GM21825 (cell line): Measurements from ENCODE around the gene GDPD2.
A peak's percentile ranks its signal among the peaks of the same experiment; 100 is the strongest.

Experiments used
- ATAC-seq: cut with Tn5 transposase; IDR thresholded peaks from one replicate; pipeline ENCODE4 v1.9.1; 2021; ENCODE audit warnings: mild to moderate bottlenecking, moderate library complexity; ENCODE audit not compliant: unreplicated experiment

GDPD2 gene

DNA sequence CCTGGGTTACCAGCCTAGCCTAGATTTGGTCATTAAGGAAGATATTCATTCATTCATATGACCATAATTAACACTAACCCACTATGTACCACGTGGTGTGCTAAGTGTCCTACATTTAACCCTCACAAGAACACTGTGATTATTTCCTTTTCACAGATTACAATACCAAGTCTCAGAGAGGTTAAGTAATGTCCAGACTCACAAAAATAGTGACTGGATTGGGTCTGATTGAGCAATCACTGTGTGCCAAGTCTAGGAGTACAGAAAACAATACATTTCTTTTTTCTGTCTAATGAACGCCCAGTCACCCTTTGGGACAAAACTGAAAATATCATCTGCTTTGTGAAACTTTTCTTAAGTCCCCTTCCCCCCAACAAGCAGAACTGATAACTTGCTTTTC is 13.9 kb downstream of the GDPD2 start:
- ATAC-seq: no peak

- ATAC-seq: no peak
Measured at GRCh38 chrX:70437921-70438665, 15.0 kb downstream of the GDPD2 start.

DNA sequence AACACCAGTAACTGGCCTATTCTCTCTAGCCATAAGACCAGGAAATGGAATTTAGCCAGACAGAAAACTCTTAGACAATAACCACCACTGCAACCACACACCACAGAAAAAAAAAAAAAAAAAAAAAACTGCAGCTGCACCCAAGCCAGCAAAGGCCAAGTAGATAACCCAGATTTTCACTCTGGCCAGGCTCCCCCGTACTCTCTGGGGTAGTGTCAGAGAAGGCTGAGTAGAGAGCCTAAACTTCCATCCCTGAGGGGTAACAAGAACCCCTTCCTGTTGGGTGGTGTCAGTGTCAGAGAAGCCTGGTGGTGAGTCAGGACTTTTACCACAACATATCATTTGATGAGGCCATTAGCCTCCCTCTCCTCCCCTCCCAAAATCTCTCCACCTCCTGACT is 15.9 kb downstream of the GDPD2 start:
- no peak for ATAC-seq

DNA sequence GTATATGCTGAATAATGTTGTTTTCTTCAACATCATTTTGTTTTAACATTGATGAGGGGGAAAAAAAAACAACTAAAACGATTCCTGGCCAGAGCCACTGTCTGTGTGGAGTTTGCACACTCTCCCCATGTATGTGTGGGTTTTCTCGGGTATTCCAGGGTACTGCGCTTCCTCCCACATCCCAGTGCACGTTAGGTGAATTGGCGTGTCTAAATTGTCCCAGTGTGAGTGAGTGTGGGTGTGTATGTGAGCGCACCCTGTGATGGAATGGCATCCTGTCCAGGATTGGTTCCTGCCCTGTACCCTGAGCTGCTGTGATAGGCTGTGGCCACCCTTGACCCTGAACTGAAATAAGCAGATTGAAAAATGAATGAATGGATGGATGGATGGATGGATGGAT is 19.1 kb downstream of the GDPD2 start:
- ATAC-seq: no peak

- no peak for ATAC-seq
Measured at GRCh38 chrX:70444326-70444945, 21.3 kb downstream of the GDPD2 start, which contains the start of gene DLG3. TSS of gene DLG3 (plus strand) at chrX:70444835. CDS start at chrX:70445202, 367 bp downstream.

GRCh38 chrX:70444946-70445656 is 22.0 kb downstream of the GDPD2 start:
- ATAC-seq: no peak

GRCh38 chrX:70445951-70446350 is 22.8 kb downstream of the GDPD2 start:
- no peak for ATAC-seq

GRCh38 chrX:70446380-70447350 is 23.6 kb downstream of the GDPD2 start:
- no peak for ATAC-seq

DNA sequence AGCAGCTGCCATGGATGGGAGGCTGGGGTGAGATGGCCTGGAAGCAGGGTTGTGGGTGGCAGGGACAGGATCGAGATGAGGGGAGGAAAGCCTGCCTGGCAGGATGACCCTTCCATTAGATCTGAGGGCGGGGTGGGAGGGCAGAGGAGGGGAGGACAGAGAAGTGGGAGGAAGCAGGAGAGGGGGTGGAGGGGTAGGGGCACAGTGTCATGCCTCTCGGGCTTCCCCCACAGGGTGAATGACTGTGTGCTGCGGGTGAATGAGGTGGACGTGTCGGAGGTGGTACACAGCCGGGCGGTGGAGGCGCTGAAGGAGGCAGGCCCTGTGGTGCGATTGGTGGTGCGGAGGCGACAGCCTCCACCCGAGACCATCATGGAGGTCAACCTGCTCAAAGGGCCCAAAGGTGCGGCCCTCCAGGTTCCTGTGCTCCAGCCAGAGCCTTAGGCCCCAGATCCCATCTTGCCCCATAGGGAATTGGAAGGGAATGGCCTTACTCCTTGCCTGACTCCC is 26.4 kb downstream of the GDPD2 start:
- no peak for ATAC-seq

DNA sequence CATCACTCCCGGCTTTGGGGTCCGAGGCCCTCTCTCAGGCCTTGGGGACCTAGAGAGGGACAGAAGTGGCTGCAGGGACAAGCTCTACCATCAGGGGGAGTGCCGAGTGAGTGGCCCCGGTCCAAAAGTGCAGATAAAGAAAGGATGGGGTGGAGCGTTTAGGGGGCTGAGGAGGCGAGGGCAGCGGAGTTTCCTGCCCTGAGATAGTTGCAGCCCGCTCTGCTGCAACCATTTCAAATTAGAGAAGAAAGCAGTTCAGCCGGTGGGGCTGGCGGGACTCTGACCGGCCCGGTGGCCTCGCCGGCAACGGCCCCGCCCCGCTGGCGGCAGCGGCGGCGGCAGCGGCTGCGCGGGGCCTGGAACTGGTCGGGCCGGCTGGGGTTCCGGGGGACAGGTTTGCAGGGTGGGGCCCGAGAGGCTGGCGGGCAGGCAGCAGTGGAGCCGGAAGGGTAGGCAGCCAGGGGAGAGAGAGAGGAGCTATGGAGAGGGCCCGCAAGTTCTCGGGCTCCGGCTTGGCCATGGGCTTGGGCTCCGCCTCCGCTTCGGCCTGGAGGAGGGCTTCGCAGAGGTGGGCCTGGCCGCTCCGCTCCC is 29.1 kb downstream of the GDPD2 start:
- peak; percentile 39 for ATAC-seq

GRCh38 chrX:70453024-70453618 is 30.0 kb downstream of the GDPD2 start:
- no peak for ATAC-seq

GRCh38 chrX:70454441-70455365 is 31.6 kb downstream of the GDPD2 start:
- ATAC-seq: peak; percentile 43

DNA sequence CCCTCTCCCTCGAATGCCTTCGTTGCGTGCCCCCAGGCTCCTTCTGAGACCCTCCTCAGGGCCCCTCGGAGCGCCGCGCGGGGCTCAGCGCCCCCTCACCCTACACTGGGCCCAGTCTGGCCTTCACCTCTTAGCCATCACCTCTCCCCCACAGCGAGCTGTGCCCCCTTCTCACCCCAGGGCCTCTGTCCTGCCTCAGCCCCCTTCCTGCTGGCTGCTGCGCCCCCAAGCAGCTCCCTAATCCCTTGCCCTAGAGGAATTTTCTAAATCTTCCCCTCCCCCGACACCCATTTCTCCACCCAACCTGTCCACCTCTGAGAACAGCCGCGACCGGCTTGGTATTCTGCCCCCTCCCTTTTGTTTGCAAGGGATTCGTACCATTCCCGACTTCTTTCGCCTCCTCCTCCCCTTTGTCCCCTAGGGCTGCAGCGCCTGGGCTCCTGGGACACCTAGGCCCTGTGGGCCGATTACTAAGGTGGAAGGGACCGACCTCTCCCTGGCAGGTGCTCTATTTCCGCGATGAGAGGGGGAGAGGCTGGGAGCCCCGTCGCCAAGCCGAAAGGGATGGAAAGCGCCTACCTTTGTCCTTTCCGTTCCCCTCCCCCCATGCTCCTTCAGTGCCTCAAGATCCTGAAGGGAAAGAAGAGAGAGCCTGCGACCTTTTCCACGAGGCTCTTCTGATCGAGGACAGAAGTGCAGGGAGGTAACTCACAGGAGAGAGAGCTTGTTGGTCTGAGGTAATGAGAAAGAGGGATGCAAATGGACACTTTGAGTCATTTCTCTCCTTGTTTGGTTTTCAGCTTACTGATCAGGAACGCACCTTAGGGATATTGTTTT is 32.5 kb downstream of the GDPD2 start:
- ATAC-seq: no peak

- ATAC-seq: no peak
Measured at GRCh38 chrX:70456256-70456655, 33.1 kb downstream of the GDPD2 start.

DNA sequence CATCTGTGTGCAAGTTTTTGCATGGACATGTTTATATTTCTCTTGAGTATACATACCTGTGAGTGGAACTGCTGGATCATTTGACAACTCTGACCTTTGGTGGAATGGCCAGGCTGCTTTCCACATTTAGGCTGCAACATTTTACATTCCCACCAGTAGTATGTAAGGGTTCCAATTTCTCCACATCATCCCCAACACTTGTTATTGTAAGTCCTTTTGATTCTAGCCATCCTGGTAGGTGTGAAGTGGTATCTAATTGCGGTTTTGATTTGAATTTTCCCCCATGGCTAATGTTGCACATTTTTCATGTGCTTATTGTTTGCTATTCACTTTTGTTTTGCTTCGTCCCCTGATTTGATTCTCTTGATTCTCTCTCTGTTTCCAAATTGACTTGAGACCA is 37.9 kb downstream of the GDPD2 start:
- no peak for ATAC-seq

- no peak for ATAC-seq
Measured at GRCh38 chrX:70464051-70464450, 40.9 kb downstream of the GDPD2 start.

DNA sequence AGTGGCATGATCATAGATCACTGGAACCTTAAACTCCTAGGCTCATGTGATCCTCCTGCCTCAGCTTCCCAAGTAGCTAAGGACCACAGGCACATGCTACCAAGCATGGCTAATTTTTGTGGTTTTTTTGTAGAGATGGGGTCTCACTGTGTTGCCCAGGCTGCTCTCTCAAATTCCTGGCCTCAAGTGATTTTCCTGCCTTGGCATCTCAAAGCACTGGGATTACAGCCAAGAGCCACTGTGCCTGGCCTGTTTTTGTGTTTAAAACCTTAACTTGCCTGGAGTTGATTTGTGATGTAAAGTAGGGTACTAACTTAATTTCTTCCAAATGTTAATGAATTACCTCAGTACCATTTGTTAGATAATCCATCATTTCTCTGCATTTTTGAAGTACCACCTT is 43.9 kb downstream of the GDPD2 start:
- ATAC-seq: no peak

GRCh38 chrX:70468709-70469108 is 45.6 kb downstream of the GDPD2 start:
- ATAC-seq: no peak
